HEK293T (cell line): ENCODE data around the gene SATB2.

ENCODE experiments used
- CTCF ChIA-PET: fragments of 350-600 bp; formaldehyde crosslinking; extraction: SDS; loops from one replicate; lab custom pipeline; 2021; ENCODE audit warnings: antibody characterized with exemption, inconsistent platforms; lab: Yijun Ruan, JAX
- POLR2A ChIA-PET: fragments of 350-600 bp; formaldehyde crosslinking; extraction: SDS; loops from one replicate; lab custom pipeline; 2020; ENCODE audit warnings: antibody characterized with exemption, inconsistent platforms; lab: Yijun Ruan, JAX
- DNase-seq: peaks from one replicate; pipeline ENCODE4 v3.0.0; 2012; ENCODE audit warnings: mixed read lengths; ENCODE audit errors: extremely low spot score
- ARNT ChIP-seq: fragments of 450-650 bp; IDR thresholded peaks from 2 replicates; pipeline ENCODE4 v1.6.1; 2017; ENCODE audit warnings: mild to moderate bottlenecking
- BHLHE40 ChIP-seq: fragments of 450-650 bp; IDR thresholded peaks from 2 replicates; pipeline ENCODE4 v1.6.1; 2016; ENCODE audit warnings: mild to moderate bottlenecking, moderate library complexity, borderline replicate concordance
- CTBP1 ChIP-seq: fragments of 450-650 bp; IDR thresholded peaks from 2 replicates; pipeline ENCODE4 v1.6.1; 2016; ENCODE audit warnings: borderline replicate concordance
- ELF4 ChIP-seq: fragments of 450-650 bp; IDR thresholded peaks from 2 replicates; pipeline ENCODE4 v1.6.1; 2017; ENCODE audit warnings: antibody characterized with exemption
- FOXA1 ChIP-seq: fragments of 450-650 bp; IDR thresholded peaks from 2 replicates; pipeline ENCODE4 v1.6.1; 2016; ENCODE audit warnings: mild to moderate bottlenecking
- FOXK2 ChIP-seq: fragments of 450-650 bp; IDR thresholded peaks from 2 replicates; pipeline ENCODE4 v1.6.1; 2016; ENCODE audit warnings: mild to moderate bottlenecking
- FOXM1 ChIP-seq: fragments of 450-650 bp; IDR thresholded peaks from 2 replicates; pipeline ENCODE4 v1.6.1; 2017; ENCODE audit warnings: mild to moderate bottlenecking, borderline replicate concordance
- HDGF ChIP-seq: fragments of 450-650 bp; IDR thresholded peaks from 2 replicates; pipeline ENCODE4 v1.6.1; 2017; ENCODE audit warnings: antibody characterized with exemption, borderline replicate concordance
- L3MBTL2 ChIP-seq: fragments of 450-650 bp; conservative IDR thresholded peaks from 2 replicates; pipeline ENCODE4 v1.6.1; 2016; ENCODE audit warnings: mild to moderate bottlenecking
- LEF1 ChIP-seq: fragments of 450-650 bp; IDR thresholded peaks from 2 replicates; pipeline ENCODE4 v1.6.1; 2017; ENCODE audit warnings: mild to moderate bottlenecking, borderline replicate concordance
- NFRKB ChIP-seq: fragments of 450-650 bp; IDR thresholded peaks from 2 replicates; pipeline ENCODE4 v1.6.1; 2016; ENCODE audit warnings: mild to moderate bottlenecking, moderate library complexity
- SP1 ChIP-seq: fragments of 450-650 bp; IDR thresholded peaks from 2 replicates; pipeline ENCODE4 v1.6.1; 2017
- SUZ12 ChIP-seq: fragments of 450-650 bp; IDR thresholded peaks from 2 replicates; pipeline ENCODE4 v1.6.1; 2016; ENCODE audit warnings: mild to moderate bottlenecking
- TARDBP ChIP-seq: fragments of 450-650 bp; IDR thresholded peaks from 2 replicates; pipeline ENCODE4 v1.6.1; 2016
- ZNF384 ChIP-seq: fragments of 450-650 bp; IDR thresholded peaks from 2 replicates; pipeline ENCODE4 v1.6.1; 2016
- TF ChIP-seq, protein P1 (sequence below): fragments of 450-650 bp; IDR thresholded peaks from 2 replicates; pipeline ENCODE4 v1.6.1; 2016

Gene SATB2

DNA sequence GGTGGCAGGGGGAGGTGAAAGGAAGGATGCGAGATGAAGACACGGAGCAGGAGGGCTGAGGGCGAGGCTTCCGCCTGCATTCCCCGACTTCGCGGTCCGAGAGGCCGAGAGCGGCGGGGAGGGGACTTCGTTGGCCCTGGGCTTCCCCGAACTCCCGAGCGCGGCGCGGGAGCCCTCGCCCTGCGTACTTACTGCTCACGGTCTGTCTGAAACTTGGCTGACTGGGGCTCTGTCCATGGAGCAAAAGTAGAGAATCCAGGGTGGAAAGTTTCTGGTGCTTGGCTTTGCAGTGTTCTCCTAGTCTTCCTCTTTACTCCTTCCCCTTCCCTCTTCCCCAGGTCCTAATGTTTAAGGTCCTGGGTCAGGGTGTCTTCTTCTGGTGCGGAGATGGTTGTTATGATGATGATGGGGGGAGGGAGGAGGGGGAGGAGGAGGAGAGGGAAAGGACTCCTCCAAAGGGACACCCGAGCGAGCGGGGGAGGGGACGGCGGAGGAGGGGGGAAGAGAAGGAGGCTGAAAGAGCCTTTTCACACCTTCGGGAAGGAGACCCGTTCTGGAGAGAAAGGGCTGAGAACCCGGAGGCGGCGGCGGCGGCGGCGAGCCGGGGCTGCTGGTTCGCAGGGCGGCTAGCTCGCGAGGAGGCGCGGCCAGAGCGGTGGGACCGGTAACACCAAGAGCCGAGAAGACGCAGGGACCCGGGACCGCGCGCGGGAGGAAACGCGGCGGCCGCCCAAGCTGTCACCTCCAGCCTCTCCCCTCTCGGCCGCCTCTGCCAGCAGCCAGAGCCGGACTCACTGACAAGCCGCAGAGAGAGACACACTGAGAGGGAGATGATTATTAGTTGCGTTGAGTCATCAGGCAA lies at the start of gene SATB2:
TSS of gene SATB2 (minus strand) at position 793 of the 862 bp plus-strand sequence. CDS start 1,902 bp downstream, outside the sequence.
- CTCF ChIA-PET = no interaction called here
- DNase-seq = peak; percentile 38

GRCh38 chr2:199505755-199506403 lies 48.1 kb upstream of the SATB2 start:
- DNase-seq = no peak
- ChIA-PET POLR2A (no interaction called here), CTCF (no interaction called here)
- TF ChIP-seq ARNT = no peak
- no peak for TF ChIP-seq ZNF384
- TF ChIP-seq ELF4 = no peak
- no peak for TF ChIP-seq HDGF
- no peak for TF ChIP-seq BHLHE40
- TF ChIP-seq L3MBTL2 = no peak

More for the DNA sequence above, at the start of gene SATB2:
- POLR2A ChIA-PET = interaction anchor here (3.0 kb wide), 1 partner anchor 14 kb away, joined by 11 read pairs; no protein-coding TSS in a partner anchor
- TF ChIP-seq BHLHE40 (no peak), SP1 (no peak)

- ChIA-PET POLR2A (no interaction called here), CTCF (no interaction called here)
- DNase-seq = no peak
- no peak for TF ChIP-seq NFRKB
- no peak for TF ChIP-seq ARNT
- TF ChIP-seq, protein P1, sequence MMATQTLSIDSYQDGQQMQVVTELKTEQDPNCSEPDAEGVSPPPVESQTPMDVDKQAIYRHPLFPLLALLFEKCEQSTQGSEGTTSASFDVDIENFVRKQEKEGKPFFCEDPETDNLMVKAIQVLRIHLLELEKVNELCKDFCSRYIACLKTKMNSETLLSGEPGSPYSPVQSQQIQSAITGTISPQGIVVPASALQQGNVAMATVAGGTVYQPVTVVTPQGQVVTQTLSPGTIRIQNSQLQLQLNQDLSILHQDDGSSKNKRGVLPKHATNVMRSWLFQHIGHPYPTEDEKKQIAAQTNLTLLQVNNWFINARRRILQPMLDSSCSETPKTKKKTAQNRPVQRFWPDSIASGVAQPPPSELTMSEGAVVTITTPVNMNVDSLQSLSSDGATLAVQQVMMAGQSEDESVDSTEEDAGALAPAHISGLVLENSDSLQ = no peak
- no peak for TF ChIP-seq ZNF384
- no peak for TF ChIP-seq FOXM1
- TF ChIP-seq L3MBTL2 = no peak
- TF ChIP-seq ELF4 = no peak
- no peak for TF ChIP-seq SUZ12
- no peak for TF ChIP-seq FOXA1
- no peak for TF ChIP-seq LEF1
- TF ChIP-seq BHLHE40 = no peak
- TF ChIP-seq SP1 = no peak
- no peak for TF ChIP-seq FOXK2
- no peak for TF ChIP-seq HDGF
- no peak for TF ChIP-seq CTBP1
- TF ChIP-seq TARDBP = no peak
These were observed 45.4 kb upstream of the SATB2 start for GRCh38 chr2:199503148-199503547.

DNA sequence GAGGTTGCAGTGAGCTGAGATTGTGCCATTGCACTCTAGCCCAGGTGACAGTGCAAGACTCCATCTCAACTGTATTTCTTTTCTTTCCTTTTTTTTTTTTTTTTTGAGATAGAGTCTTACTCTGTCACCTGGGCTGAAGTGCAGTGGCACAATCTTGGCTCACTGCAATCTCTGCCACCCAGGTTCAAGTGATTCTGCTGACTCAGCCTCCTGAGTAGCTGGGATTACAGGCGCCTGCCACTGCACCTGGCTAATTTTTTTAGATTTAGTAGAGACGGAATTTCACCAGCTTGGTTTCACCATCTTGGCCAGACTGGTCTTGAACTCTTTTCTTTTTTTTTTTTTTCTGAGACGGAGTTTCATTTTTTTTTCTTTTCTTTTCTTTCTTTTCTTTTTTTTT lies 41.3 kb upstream of the SATB2 start:
- POLR2A ChIA-PET = no interaction called here
- TF ChIP-seq TARDBP = no peak
- no peak for TF ChIP-seq FOXK2
- TF ChIP-seq SP1 = no peak
- TF ChIP-seq L3MBTL2 = no peak
- no peak for TF ChIP-seq NFRKB
- no peak for TF ChIP-seq FOXM1
- no peak for TF ChIP-seq LEF1
- no peak for TF ChIP-seq ARNT
- TF ChIP-seq SUZ12 = no peak
- TF ChIP-seq CTBP1 = no peak
- no peak for TF ChIP-seq ZNF384
- TF ChIP-seq BHLHE40 = no peak
- TF ChIP-seq HDGF = no peak
- DNase-seq = no peak
- CTCF ChIA-PET = no interaction called here

GRCh38 chr2:199495147-199495546 lies 37.4 kb upstream of the SATB2 start:
- no peak for TF ChIP-seq SUZ12
- no peak for TF ChIP-seq FOXK2
- no peak for DNase-seq
- ChIA-PET CTCF (interaction anchor here (0.7 to 1.2 kb wide), 2 partner anchors 23 to 91 kb away, joined by 3 read pairs; no protein-coding TSS in a partner anchor), POLR2A (no interaction called here)

DNA sequence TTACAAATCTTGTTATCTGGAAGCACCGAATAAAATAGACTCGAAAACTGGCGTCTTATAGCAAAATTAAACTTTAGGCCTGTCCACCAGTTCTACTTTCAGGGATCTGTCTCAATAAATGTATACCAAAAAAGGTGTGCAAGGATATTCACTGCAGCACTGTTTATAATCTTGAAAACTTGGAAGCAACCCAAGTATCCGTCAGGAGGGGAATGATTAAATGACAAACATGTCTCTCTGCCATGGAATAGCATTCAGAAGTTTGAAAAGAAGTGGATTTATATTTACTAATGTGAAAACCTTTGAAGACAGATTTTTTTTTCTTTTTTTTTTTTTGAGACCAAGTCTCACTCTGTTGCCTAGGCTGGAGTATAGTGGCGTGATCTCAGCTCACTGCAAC lies 32.3 kb upstream of the SATB2 start:
- POLR2A ChIA-PET = no interaction called here
- TF ChIP-seq BHLHE40 = no peak
- TF ChIP-seq, protein P1 = peak; percentile 40
- DNase-seq = no peak
- CTCF ChIA-PET = interaction anchor here (0.7 to 2.2 kb wide), 2 partner anchors 107 to 587 kb away, joined by 4 to 9 read pairs; no protein-coding TSS in a partner anchor

- TF ChIP-seq ARNT = no peak
- no peak for TF ChIP-seq FOXK2
- TF ChIP-seq ELF4 = no peak
- TF ChIP-seq HDGF = no peak
- no peak for TF ChIP-seq TARDBP
- TF ChIP-seq, protein P1 = no peak
- TF ChIP-seq SUZ12 = no peak
- no peak for TF ChIP-seq L3MBTL2
- no peak for TF ChIP-seq SP1
- no peak for TF ChIP-seq ZNF384
- POLR2A ChIA-PET = no interaction called here
- CTCF ChIA-PET = interaction anchor here (0.6 to 2.2 kb wide), 23 partner anchors 8 to 1665 kb away, joined by 3 to 13 read pairs (median 3); no protein-coding TSS in a partner anchor
- DNase-seq = peak; percentile 74
These were observed 31.1 kb upstream of the SATB2 start for GRCh38 chr2:199488772-199489400.
